WTC11 (cell line): ENCODE results near the gene ARPC1A. TPM values are rescaled to one million over a fixed set of nuclear protein-coding genes. Genes with fewer than 3 reads are reported as not detected.

Experiments
- ATAC-seq: fragments of 200-7000 bp; cut with Tn5 transposase; 2 replicates; pipeline ENCODE4 v1.10.0; 2021; ENCODE audit warnings: mild to moderate bottlenecking, moderate library complexity
- CTCF ChIA-PET: fragments of 300-600 bp; sonication (Branson Sonifier 250); formaldehyde crosslinking; loops from one replicate; lab custom pipeline; 2021; ENCODE audit warnings: antibody characterized with exemption; lab: Charles Lee
- POLR2A ChIA-PET: fragments of 350-600 bp; sonication (Branson Sonifier 250); formaldehyde crosslinking; loops from one replicate; lab custom pipeline; 2021; ENCODE audit warnings: antibody characterized with exemption; lab: Charles Lee
- DNase-seq: peaks from one replicate; pipeline ENCODE4 v3.0.0; 2021; ENCODE audit warnings: low spot score
- H3K27ac Mint-ChIP-seq: 2 replicates; pipeline ENCODE4 v1.8.0; 2021; ENCODE audit warnings: mixed read lengths
- H3K27me3 Mint-ChIP-seq: 2 replicates; pipeline ENCODE4 v1.8.0; 2021; ENCODE audit warnings: low read depth, mild to moderate bottlenecking, moderate library complexity, mixed read lengths
- H3K36me3 Mint-ChIP-seq: 2 replicates; pipeline ENCODE4 v1.8.0; 2021; ENCODE audit warnings: mixed read lengths
- H3K4me1 Mint-ChIP-seq: 2 replicates; pipeline ENCODE4 v1.8.0; 2022; ENCODE audit warnings: mixed read lengths
- H3K4me3 Mint-ChIP-seq: 2 replicates; pipeline ENCODE4 v1.8.0; 2021; ENCODE audit warnings: mild to moderate bottlenecking, moderate library complexity, mixed read lengths
- H3K9me3 Mint-ChIP-seq: 2 replicates; pipeline ENCODE4 v1.8.0; 2021; ENCODE audit warnings: mixed read lengths
- CBFB ChIP-seq: sonication (generic); formaldehyde crosslinking; IDR thresholded peaks from 2 replicates; pipeline ENCODE4 v1.8.1; 2022; ENCODE audit warnings: mild to moderate bottlenecking, low read depth, missing genetic modification reagents
- CREM ChIP-seq: sonication (generic); formaldehyde crosslinking; IDR thresholded peaks from 2 replicates; pipeline ENCODE4 v1.8.1; 2022; ENCODE audit warnings: mild to moderate bottlenecking, missing genetic modification reagents, moderate library complexity
- ELF4 ChIP-seq: sonication (generic); formaldehyde crosslinking; IDR thresholded peaks from 2 replicates; pipeline ENCODE4 v1.8.1; 2022; ENCODE audit warnings: low read depth, mild to moderate bottlenecking, moderate library complexity, missing genetic modification reagents
- ETV6 ChIP-seq: sonication (generic); formaldehyde crosslinking; IDR thresholded peaks from 2 replicates; pipeline ENCODE4 v1.8.1; 2022; ENCODE audit warnings: mild to moderate bottlenecking, missing genetic modification reagents
- IRF2 ChIP-seq: sonication (generic); formaldehyde crosslinking; IDR thresholded peaks from 2 replicates; pipeline ENCODE4 v1.8.0; 2022; ENCODE audit warnings: low read depth, missing genetic modification reagents, borderline replicate concordance
- JAZF1 ChIP-seq: fragments of 250-450 bp; sonication (Bioruptor Pico); IDR thresholded peaks from 2 replicates; pipeline ENCODE4 v1.9.0; 2021; ENCODE audit warnings: moderate library complexity, mild to moderate bottlenecking, inconsistent platforms
- NR1H2 ChIP-seq: sonication (generic); formaldehyde crosslinking; IDR thresholded peaks from 2 replicates; pipeline ENCODE4 v1.9.0; 2021; ENCODE audit warnings: mild to moderate bottlenecking, moderate library complexity, missing genetic modification reagents
- OVOL2 ChIP-seq: fragments of 250-450 bp; sonication (Bioruptor Pico); IDR thresholded peaks from 2 replicates; pipeline ENCODE4 v1.9.0; 2021; ENCODE audit warnings: mild to moderate bottlenecking, borderline replicate concordance
- SMAD3 ChIP-seq: sonication (generic); formaldehyde crosslinking; IDR thresholded peaks from 2 replicates; pipeline ENCODE4 v1.8.0; 2022; ENCODE audit warnings: missing genetic modification reagents, mild to moderate bottlenecking, borderline replicate concordance
- SMAD4 ChIP-seq: sonication (generic); formaldehyde crosslinking; IDR thresholded peaks from 2 replicates; pipeline ENCODE4 v1.8.0; 2022; ENCODE audit warnings: mild to moderate bottlenecking, missing genetic modification reagents
- ZNF232 ChIP-seq: sonication (generic); formaldehyde crosslinking; IDR thresholded peaks from 2 replicates; pipeline ENCODE4 v1.8.0; 2022; ENCODE audit warnings: mild to moderate bottlenecking, missing genetic modification reagents
- ZNF396 ChIP-seq: fragments of 250-450 bp; sonication (Bioruptor Pico); IDR thresholded peaks from 2 replicates; pipeline ENCODE4 v1.8.0; 2021; ENCODE audit warnings: mild to moderate bottlenecking, moderate library complexity, borderline replicate concordance
- total RNA-seq: library from RNA; stranded (reverse); gene quantifications from 3 replicates; pipeline ENCODE4 v1.2.3, GENCODE V29; 2021
- TF ChIP-seq, protein P1 (sequence below): sonication (generic); formaldehyde crosslinking; IDR thresholded peaks from 2 replicates; pipeline ENCODE4 v1.8.1; 2023; ENCODE audit warnings: mild to moderate bottlenecking, moderate library complexity, missing genetic modification reagents
- TF ChIP-seq, protein P2 (sequence below): sonication (generic); formaldehyde crosslinking; IDR thresholded peaks from 2 replicates; pipeline ENCODE4 v1.8.0; 2023; ENCODE audit warnings: mild to moderate bottlenecking, missing genetic modification reagents
- TF ChIP-seq, protein P3 (sequence below): sonication (generic); formaldehyde crosslinking; IDR thresholded peaks from 2 replicates; pipeline ENCODE4 v1.8.1; 2022; ENCODE audit warnings: low read depth, missing genetic modification reagents, borderline replicate concordance
- TF ChIP-seq, protein P4 (sequence below): fragments of 250-450 bp; sonication (Bioruptor Pico); IDR thresholded peaks from 2 replicates; pipeline ENCODE4 v1.9.0; 2021; ENCODE audit warnings: mild to moderate bottlenecking
- TF ChIP-seq, protein P5 (sequence below): fragments of 200-600 bp; IDR thresholded peaks from 2 replicates; pipeline ENCODE4 v1.8.0; 2022; ENCODE audit warnings: antibody characterized with exemption
- TF ChIP-seq, protein P6 (sequence below): sonication (generic); formaldehyde crosslinking; IDR thresholded peaks from 2 replicates; pipeline ENCODE4 v1.8.1; 2022; ENCODE audit warnings: mild to moderate bottlenecking, moderate library complexity, missing genetic modification reagents
- TF ChIP-seq, protein P7 (sequence below): sonication (generic); formaldehyde crosslinking; IDR thresholded peaks from 2 replicates; pipeline ENCODE4 v1.8.1; 2022; ENCODE audit warnings: low read depth, mild to moderate bottlenecking, moderate library complexity, missing genetic modification reagents, borderline replicate concordance
- TF ChIP-seq, protein P8 (sequence below): fragments of 250-450 bp; sonication (Bioruptor Pico); IDR thresholded peaks from 2 replicates; pipeline ENCODE4 v1.9.0; 2021; ENCODE audit warnings: moderate library complexity, mild to moderate bottlenecking, inconsistent platforms, borderline replicate concordance

The ARPC1A gene
- total RNA-seq, 1 experiment from 2014 or later = 149 TPM

DNA sequence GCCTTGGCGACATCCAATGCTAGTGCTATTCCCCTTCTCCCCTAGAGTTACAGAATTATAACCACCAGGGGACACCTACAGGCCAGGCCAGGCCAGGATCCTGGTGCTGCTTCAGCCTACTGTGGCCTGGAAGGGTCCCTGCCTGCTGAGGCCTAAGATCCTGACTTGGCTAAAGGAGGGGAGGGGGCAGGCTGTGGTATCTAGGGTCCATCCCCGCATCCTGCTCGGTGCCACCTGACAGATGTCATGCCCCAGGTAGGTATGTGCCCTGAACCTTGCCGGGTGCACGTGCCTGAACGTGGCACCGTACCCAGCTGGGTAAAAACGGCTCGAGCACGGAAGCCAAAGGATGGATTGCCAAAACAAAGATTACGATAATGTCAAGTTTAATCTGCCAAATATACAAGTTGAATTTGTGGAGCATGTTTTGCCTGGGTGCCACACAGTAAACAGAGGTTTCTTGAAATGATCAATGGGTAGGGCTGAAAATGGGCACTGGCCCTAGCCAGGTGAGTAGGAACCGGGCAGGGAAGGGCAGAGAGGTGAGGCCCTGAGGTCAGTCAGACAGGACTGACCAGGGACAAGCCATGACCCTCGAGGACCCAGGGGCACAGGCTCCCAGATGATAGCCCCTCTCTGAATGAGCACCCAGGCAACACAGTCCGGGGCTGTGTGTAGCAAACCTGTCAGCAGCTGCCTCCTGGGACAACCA lies 70.1 kb downstream of the ARPC1A start:
- ATAC-seq (no peak), DNase-seq (no peak)
- CTCF ChIA-PET = no interaction called here
- H3K36me3 Mint-ChIP-seq = peaks cover 49% of the 10 kb centered on the region
- H3K4me3 Mint-ChIP-seq = no peak overlapping the region
- TF ChIP-seq CREM (CRISPR knock-in tag) (no peak), NR1H2 (no peak), CBFB (no peak), JAZF1 (no peak), ETV6 (CRISPR knock-in tag) (no peak), ZNF396 (CRISPR knock-in tag) (no peak), IRF2 (no peak)
- TF ChIP-seq, protein P1, sequence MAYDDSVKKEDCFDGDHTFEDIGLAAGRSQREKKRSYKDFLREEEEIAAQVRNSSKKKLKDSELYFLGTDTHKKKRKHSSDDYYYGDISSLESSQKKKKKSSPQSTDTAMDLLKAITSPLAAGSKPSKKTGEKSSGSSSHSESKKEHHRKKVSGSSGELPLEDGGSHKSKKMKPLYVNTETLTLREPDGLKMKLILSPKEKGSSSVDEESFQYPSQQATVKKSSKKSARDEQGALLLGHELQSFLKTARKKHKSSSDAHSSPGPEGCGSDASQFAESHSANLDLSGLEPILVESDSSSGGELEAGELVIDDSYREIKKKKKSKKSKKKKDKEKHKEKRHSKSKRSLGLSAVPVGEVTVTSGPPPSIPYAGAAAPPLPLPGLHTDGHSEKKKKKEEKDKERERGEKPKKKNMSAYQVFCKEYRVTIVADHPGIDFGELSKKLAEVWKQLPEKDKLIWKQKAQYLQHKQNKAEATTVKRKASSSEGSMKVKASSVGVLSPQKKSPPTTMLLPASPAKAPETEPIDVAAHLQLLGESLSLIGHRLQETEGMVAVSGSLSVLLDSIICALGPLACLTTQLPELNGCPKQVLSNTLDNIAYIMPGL (CRISPR knock-in tag) = no peak
- TF ChIP-seq, protein P2, sequence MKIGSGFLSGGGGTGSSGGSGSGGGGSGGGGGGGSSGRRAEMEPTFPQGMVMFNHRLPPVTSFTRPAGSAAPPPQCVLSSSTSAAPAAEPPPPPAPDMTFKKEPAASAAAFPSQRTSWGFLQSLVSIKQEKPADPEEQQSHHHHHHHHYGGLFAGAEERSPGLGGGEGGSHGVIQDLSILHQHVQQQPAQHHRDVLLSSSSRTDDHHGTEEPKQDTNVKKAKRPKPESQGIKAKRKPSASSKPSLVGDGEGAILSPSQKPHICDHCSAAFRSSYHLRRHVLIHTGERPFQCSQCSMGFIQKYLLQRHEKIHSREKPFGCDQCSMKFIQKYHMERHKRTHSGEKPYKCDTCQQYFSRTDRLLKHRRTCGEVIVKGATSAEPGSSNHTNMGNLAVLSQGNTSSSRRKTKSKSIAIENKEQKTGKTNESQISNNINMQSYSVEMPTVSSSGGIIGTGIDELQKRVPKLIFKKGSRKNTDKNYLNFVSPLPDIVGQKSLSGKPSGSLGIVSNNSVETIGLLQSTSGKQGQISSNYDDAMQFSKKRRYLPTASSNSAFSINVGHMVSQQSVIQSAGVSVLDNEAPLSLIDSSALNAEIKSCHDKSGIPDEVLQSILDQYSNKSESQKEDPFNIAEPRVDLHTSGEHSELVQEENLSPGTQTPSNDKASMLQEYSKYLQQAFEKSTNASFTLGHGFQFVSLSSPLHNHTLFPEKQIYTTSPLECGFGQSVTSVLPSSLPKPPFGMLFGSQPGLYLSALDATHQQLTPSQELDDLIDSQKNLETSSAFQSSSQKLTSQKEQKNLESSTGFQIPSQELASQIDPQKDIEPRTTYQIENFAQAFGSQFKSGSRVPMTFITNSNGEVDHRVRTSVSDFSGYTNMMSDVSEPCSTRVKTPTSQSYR = no peak
- TF ChIP-seq, protein P3, sequence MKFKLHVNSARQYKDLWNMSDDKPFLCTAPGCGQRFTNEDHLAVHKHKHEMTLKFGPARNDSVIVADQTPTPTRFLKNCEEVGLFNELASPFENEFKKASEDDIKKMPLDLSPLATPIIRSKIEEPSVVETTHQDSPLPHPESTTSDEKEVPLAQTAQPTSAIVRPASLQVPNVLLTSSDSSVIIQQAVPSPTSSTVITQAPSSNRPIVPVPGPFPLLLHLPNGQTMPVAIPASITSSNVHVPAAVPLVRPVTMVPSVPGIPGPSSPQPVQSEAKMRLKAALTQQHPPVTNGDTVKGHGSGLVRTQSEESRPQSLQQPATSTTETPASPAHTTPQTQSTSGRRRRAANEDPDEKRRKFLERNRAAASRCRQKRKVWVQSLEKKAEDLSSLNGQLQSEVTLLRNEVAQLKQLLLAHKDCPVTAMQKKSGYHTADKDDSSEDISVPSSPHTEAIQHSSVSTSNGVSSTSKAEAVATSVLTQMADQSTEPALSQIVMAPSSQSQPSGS = no peak
- TF ChIP-seq, protein P4, sequence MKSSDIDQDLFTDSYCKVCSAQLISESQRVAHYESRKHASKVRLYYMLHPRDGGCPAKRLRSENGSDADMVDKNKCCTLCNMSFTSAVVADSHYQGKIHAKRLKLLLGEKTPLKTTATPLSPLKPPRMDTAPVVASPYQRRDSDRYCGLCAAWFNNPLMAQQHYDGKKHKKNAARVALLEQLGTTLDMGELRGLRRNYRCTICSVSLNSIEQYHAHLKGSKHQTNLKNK (CRISPR knock-in tag) = no peak
- H3K27me3 Mint-ChIP-seq = no peaks in the 10 kb centered on the region
- POLR2A ChIA-PET = interaction anchor here (0.5 to 3.5 kb wide), 3 partner anchors 13 to 108 kb away, joined by 3 to 37 read pairs (median 5); partner anchors contain the start of genes BUD31 and PDAP1
- peak overlapping the region; percentile 41 for H3K27ac Mint-ChIP-seq
- H3K4me1 Mint-ChIP-seq = peaks cover 12% of the 10 kb centered on the region
- no peaks in the 10 kb centered on the region for H3K9me3 Mint-ChIP-seq

DNA sequence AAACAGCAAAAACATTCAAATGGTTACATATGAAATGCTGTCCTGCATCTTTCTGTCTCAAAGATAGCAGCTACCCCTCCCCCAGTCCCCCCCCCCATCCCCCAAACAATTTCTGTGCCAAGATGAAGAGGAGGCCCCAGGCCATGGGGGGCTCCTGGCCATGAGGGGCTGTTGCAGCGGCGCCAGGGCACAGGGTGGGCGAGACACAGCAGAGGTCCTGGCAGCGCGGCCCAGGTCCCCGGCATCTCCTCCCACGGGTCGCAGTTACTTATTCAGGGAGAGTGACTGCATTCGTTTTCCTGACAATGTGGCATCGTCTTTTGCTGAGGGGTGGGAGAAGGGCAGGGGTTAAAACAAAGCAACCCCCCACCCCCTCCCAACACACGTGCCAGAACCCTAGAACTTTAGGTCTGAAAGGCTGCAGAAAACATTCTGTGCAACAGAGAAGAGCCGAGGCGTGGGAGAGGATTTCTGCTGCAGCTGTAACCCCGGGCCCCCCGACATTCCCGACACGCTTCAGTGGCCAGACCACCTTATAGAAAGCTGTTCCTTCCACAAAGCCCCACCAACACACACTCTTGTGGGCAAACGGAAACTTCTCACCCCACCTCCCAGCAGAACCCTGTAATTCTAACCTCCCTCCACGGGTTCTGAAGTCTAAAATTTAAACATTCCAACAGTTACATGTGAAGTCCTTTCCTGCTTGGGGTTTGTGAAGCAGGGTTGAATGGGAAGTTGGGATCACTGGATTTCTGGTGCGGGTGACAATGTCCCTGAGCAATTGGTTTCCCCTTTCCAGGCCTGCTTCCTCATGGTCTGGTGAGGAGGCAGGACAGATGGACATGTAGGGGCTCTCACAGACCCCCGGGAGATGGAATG lies 71.0 kb downstream of the ARPC1A start:
- no peak overlapping the region for H3K27ac Mint-ChIP-seq
- peaks cover 56% of the 10 kb centered on the region for H3K36me3 Mint-ChIP-seq
- no peaks in the 10 kb centered on the region for H3K27me3 Mint-ChIP-seq
- H3K4me1 Mint-ChIP-seq = peaks cover 12% of the 10 kb centered on the region
- no peaks in the 10 kb centered on the region for H3K9me3 Mint-ChIP-seq
- ChIA-PET CTCF (no interaction called here), POLR2A (interaction anchor here (0.5 kb wide), 1 partner anchor 109 kb away, joined by 5 read pairs; no protein-coding TSS in a partner anchor)
- no peak for ATAC-seq
- H3K4me3 Mint-ChIP-seq = no peak overlapping the region
- no peak for DNase-seq
- no peak for TF ChIP-seq SMAD3
- TF ChIP-seq, protein P5, sequence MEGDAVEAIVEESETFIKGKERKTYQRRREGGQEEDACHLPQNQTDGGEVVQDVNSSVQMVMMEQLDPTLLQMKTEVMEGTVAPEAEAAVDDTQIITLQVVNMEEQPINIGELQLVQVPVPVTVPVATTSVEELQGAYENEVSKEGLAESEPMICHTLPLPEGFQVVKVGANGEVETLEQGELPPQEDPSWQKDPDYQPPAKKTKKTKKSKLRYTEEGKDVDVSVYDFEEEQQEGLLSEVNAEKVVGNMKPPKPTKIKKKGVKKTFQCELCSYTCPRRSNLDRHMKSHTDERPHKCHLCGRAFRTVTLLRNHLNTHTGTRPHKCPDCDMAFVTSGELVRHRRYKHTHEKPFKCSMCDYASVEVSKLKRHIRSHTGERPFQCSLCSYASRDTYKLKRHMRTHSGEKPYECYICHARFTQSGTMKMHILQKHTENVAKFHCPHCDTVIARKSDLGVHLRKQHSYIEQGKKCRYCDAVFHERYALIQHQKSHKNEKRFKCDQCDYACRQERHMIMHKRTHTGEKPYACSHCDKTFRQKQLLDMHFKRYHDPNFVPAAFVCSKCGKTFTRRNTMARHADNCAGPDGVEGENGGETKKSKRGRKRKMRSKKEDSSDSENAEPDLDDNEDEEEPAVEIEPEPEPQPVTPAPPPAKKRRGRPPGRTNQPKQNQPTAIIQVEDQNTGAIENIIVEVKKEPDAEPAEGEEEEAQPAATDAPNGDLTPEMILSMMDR = no peak
- TF ChIP-seq, protein P6, sequence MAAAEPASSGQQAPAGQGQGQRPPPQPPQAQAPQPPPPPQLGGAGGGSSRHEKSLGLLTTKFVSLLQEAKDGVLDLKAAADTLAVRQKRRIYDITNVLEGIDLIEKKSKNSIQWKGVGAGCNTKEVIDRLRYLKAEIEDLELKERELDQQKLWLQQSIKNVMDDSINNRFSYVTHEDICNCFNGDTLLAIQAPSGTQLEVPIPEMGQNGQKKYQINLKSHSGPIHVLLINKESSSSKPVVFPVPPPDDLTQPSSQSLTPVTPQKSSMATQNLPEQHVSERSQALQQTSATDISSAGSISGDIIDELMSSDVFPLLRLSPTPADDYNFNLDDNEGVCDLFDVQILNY (CRISPR knock-in tag) = no peak
- TF ChIP-seq ELF4 = no peak
- no peak for TF ChIP-seq OVOL2 (CRISPR knock-in tag)
- TF ChIP-seq ZNF232 (CRISPR knock-in tag) = no peak
- TF ChIP-seq, protein P7, sequence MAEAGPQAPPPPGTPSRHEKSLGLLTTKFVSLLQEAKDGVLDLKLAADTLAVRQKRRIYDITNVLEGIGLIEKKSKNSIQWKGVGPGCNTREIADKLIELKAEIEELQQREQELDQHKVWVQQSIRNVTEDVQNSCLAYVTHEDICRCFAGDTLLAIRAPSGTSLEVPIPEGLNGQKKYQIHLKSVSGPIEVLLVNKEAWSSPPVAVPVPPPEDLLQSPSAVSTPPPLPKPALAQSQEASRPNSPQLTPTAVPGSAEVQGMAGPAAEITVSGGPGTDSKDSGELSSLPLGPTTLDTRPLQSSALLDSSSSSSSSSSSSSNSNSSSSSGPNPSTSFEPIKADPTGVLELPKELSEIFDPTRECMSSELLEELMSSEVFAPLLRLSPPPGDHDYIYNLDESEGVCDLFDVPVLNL (CRISPR knock-in tag) = no peak
- TF ChIP-seq SMAD4 (CRISPR knock-in tag) = no peak
- TF ChIP-seq, protein P8, sequence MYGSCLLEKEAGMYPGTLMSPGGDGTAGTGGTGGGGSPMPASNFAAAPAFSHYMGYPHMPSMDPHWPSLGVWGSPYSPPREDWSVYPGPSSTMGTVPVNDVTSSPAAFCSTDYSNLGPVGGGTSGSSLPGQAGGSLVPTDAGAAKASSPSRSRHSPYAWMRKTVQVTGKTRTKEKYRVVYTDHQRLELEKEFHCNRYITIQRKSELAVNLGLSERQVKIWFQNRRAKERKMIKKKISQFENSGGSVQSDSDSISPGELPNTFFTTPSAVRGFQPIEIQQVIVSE (CRISPR knock-in tag) = no peak
